Left ventricle myocardium superior (tissue), 1 donor: Measurements from ENCODE around the gene ZRSR2. TPM values are rescaled to one million over a fixed set of nuclear protein-coding genes. Genes with fewer than 3 reads are reported as not detected.

Source experiments
- total RNA-seq: library from RNA; stranded (reverse); fragmentation: NEBNext Ultra II Directional; extraction: Animal tissue kit (Norgen Biotek cat#: 25700); gene quantifications from one replicate; pipeline ENCODE4 v1.2.1, GENCODE V29; 2021
- donor health status: DM: no; HTN: yes; CAD: no; lungs with severe emphysema.

The ZRSR2 gene
- total RNA-seq, 1 donor from 2014 or later = 7.3 TPM

Other genes with a start within 250 kb of the ZRSR2 start
- gene ACE2, start 189.5 kb upstream of the ZRSR2 start, total RNA-seq = 12.7 TPM
- 0.79 TPM for gene CLTRN, start 125.7 kb upstream of the ZRSR2 start, total RNA-seq
- gene CA5B, start 52.2 kb upstream of the ZRSR2 start, total RNA-seq = 3.6 TPM
- 147 TPM for gene AP1S2, start 64.3 kb downstream of the ZRSR2 start, total RNA-seq